Heart right ventricle (tissue), 16 donors: Measurements from ENCODE around the gene PAK4. TPM values are rescaled to one million over a fixed set of nuclear protein-coding genes. Genes with fewer than 3 reads are reported as not detected.

Experiments used
- ATAC-seq, 8 donors: fragments of 200-7000 bp; cut with Tn5 transposase; one replicate each; pipeline ENCODE4 v1.9.1; 2020; ENCODE audit warnings: mild to moderate bottlenecking in 8 of 8, moderate library complexity in 8 of 8, moderate number of reproducible peaks in 1 of 8
- DNase-seq, 2 donors: peaks; one replicate each; pipeline ENCODE4 v3.0.0-alpha.2; 2020
- H3K27ac ChIP-seq, 10 donors: fragments of 200-600 bp; sonication (generic) in 2 of 10; one replicate each; pipeline versions ENCODE4 v1.5.0 to v1.8.0; 2020 to 2022; ENCODE audit warnings: mild to moderate bottlenecking in 3 of 10
- H3K27me3 ChIP-seq, 7 donors: fragments of 200-600 bp; one replicate each; pipeline ENCODE4 v1.8.0; 2021 to 2022; ENCODE audit warnings: mild to moderate bottlenecking in 2 of 7
- H3K36me3 ChIP-seq, 9 donors: fragments of 200-600 bp; sonication (generic) in 1 of 9; one replicate each; pipeline versions ENCODE4 v1.5.0 to v1.8.0; 2020 to 2022; ENCODE audit warnings: mild to moderate bottlenecking in 2 of 9
- H3K4me1 ChIP-seq, 9 donors: fragments of 200-600 bp; sonication (generic) in 1 of 9; one replicate each; pipeline versions ENCODE4 v1.5.0 to v1.8.0; 2020 to 2022; ENCODE audit warnings: mild to moderate bottlenecking in 4 of 9
- H3K4me3 ChIP-seq, 10 donors: fragments of 200-600 bp; sonication (generic) in 2 of 10; one replicate each; pipeline versions ENCODE4 v1.5.0 to v1.8.0; 2020 to 2022; ENCODE audit warnings: mild to moderate bottlenecking in 7 of 10, moderate library complexity in 2 of 10
- H3K9me3 ChIP-seq, 11 donors: fragments of 200-600 bp in 10 of 11; sonication (generic) in 2 of 11; one replicate each; pipeline versions ENCODE4 v1.5.0 to v1.8.0; 2013 to 2022; ENCODE audit warnings: mild to moderate bottlenecking in 2 of 11, control low read depth in 1 of 11, moderate library complexity in 1 of 11
- WGBS, 2 donors: extraction: QIAGEN DNeasy Blood & Tissue Kit; methylation state at CpG; one replicate each; pipeline ENCODE4 v1.1.7; 2013; ENCODE audit warnings: inconsistent platforms in 1 of 2; 5-methylcytosine and 5-hydroxymethylcytosine counted together
- intact Hi-C, 10 donors: fragments of 100-400 bp; cut with DNase I; formaldehyde crosslinking; loops; one replicate each; pipeline versions ENCODE4 v1.11.1 to v1.14.2; 2022
- polyA plus RNA-seq, 2 donors: library from polyadenylated mRNA; stranded (reverse); fragments of 200-250 nt; gene quantifications; one replicate each; pipeline ENCODE4 v1.2.3, GENCODE V29; 2013
- total RNA-seq, 10 donors: library from RNA; stranded (reverse); fragmentation: NEBNext Ultra II Directional in 3 of 10; extraction: Animal tissue kit (Norgen Biotek cat#: 25700) in 3 of 10; gene quantifications; one replicate each; pipeline versions ENCODE4 v1.2.1 to v1.2.4, GENCODE V29; 2021 to 2023
- TF ChIP-seq, protein P1 (sequence below), 9 donors: fragments of 200-600 bp; sonication (generic) in 2 of 9; IDR thresholded peaks; one replicate each; pipeline versions ENCODE4 v1.5.0 to v1.8.0; 2021 to 2022; ENCODE audit warnings: antibody characterized with exemption in 9 of 9, mild to moderate bottlenecking in 5 of 9, moderate library complexity in 1 of 9
- donor health status: Arrhythmogenic right ventricular cardiomyopathy.
- donor health status: ischemic (EF 13 %, LVEDD 7.1; RV severe dilation, severe dysfunction).
- donor health status: healthy with polysubstance abuse.
- donor health status: DM: no; HTN: yes; CAD: no.
- donor health status: DM: no; HTN: no; CAD: no.
- donor health status: ischemic (EF 25% LVEDD 6.9; RV normal size, moderate dysfunction).
- donor health status: ischemic (EF 25% LVEDD 5.7; RV mildly dilated, moderate dysfunction).
- donor health status: healthy.
- donor health status: DM: yes; HTN: yes; CAD: no.
- donor health status: Ischemic cardiomyopathy.
- donor health status: ischemic (EF 35%, LVEDD 5.7; RV mildly dilated, moderate dysfunction).
- donor health status: nonischemic (EF 11% LVEDD 7.7; RV severe dilation, severe dysfunction).
- donor health status: DM: yes; HTN: yes; CAD: no.
- donor health status: PGD.
- donor health status: ischemic (EF 29% LVEDD 5.4; RV normal size, mild dysfunction).
- donor health status: nonischemic (EF 23%, LVEDD 6.1; RV moderate dilation, normal function).

Gene PAK4
- total and polyA plus RNA-seq, 12 donors: 8.6 to 22.4 (median 16.1) TPM

DNA sequence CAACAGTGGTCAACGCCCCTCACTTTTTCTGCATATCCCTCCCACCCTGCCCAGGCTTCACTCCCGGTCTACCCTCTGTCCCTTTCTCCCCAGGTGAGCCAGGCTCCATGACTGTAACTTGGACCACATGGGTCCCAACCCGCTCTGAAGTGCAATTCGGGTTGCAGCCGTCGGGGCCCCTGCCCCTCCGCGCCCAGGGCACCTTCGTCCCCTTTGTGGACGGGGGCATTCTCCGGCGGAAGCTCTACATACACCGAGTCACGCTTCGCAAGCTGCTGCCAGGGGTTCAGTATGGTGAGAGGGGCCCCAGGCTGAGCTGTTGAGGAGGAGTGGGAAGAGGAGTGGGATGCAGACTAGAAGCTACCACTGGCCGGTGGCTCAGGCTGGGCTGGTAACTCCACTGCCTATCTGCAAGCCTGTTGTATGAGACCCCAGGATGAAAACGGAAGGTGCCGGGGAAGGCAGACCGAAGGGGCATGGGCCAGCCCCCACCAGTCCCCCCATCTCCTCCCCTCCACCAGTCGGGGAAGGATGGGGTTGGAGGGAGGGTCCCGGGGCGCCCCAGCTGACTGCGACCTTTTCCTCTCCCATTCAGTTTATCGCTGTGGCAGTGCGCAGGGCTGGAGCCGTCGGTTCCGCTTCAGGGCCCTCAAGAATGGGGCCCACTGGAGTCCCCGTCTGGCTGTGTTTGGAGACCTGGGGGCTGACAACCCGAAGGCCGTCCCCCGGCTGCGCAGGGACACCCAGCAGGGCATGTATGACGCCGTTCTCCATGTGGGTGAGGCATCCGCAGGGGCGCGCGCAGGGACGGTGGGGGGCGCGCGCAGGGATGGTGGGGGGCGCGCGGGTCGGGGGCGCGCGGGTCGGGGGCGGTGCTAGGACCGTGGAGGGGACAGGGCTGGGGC is 27.0 kb upstream of the PAK4 start:
- DNase-seq: no peak
- peaks cover 8 to 72% (median 54%) of the 10 kb centered on the region in 7 donors for H3K27me3 ChIP-seq

DNA sequence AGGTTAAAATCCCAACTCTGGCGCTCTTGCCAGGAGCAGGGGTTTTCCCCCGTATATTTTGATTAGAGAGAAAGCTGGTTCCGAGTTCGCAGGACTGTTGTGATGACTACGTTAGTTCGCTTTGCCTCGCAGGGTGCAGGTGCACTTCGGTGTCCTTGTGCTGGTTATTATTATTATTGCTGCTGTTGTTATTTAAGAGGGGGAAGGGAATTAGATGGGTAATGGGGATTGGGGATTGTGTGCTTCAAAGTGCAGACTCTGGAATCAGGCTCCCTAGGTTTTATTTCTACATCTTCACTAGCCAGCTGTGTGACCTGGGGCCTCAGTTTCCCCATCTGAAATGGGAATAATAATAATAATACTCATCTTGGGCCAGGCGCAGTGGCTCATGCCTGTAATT is 26.2 kb upstream of the PAK4 start:
- H3K36me3 ChIP-seq: no peaks in the 10 kb centered on the region
- intact Hi-C loops: no loop called here
- H3K27ac ChIP-seq: no peak overlapping the region
- H3K4me1 ChIP-seq: no peaks in the 10 kb centered on the region
- H3K9me3 ChIP-seq: no peaks in the 10 kb centered on the region
- peaks cover 8 to 72% (median 50%) of the 10 kb centered on the region in 7 donors for H3K27me3 ChIP-seq
- 44 to 45% methylated on average over 9 of the region's 9 CpGs for WGBS, 2 donors
- DNase-seq (no peak), ATAC-seq (no peak)
- TF ChIP-seq, protein P1, sequence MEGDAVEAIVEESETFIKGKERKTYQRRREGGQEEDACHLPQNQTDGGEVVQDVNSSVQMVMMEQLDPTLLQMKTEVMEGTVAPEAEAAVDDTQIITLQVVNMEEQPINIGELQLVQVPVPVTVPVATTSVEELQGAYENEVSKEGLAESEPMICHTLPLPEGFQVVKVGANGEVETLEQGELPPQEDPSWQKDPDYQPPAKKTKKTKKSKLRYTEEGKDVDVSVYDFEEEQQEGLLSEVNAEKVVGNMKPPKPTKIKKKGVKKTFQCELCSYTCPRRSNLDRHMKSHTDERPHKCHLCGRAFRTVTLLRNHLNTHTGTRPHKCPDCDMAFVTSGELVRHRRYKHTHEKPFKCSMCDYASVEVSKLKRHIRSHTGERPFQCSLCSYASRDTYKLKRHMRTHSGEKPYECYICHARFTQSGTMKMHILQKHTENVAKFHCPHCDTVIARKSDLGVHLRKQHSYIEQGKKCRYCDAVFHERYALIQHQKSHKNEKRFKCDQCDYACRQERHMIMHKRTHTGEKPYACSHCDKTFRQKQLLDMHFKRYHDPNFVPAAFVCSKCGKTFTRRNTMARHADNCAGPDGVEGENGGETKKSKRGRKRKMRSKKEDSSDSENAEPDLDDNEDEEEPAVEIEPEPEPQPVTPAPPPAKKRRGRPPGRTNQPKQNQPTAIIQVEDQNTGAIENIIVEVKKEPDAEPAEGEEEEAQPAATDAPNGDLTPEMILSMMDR (IDR thresholded peaks at IDR 0.05): no peak
- no peak overlapping the region for H3K4me3 ChIP-seq

More for the DNA sequence above, 27.0 kb upstream of the PAK4 start:
- H3K4me3 ChIP-seq: no peak overlapping the region
- no peaks in the 10 kb centered on the region for H3K9me3 ChIP-seq
- WGBS, 2 donors: 12 to 15% methylated on average over 47 to 53 of the region's 53 CpGs
- peaks cover 0 to 5% (median 0%) of the 10 kb centered on the region in 9 donors for H3K4me1 ChIP-seq
- TF ChIP-seq, protein P1 (IDR thresholded peaks at IDR 0.05): no peak
- ATAC-seq: no peak
- intact Hi-C loops: no loop called here
- H3K36me3 ChIP-seq: no peaks in the 10 kb centered on the region
- no peak overlapping the region for H3K27ac ChIP-seq

DNA sequence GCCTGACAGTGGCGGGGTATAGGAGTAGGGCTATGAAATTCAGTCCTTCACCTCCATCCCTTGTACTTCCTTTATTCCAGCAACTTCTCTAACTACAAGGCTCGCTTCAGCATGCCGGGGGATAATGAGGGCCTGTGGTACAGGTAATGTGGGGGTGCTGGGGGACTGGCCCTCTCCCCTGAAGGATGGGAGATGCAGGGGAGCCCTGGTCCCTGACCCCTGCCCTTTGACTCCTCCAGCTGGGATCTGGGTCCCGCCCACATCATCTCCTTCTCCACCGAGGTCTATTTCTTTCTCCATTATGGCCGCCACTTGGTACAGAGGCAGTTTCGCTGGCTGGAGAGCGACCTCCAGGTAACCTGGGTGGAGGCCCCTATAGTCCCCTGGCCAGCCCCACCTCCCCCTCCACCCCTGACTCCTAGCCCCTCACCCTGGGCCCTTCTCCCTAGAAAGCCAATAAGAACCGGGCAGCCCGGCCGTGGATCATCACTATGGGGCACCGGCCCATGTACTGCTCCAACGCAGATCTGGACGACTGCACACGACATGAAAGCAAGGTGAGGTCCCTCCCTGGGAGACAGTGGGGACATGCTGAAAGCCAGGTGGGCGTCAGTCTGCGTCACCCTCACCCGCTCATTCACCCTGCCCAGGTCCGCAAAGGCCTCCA is 25.0 kb upstream of the PAK4 start:
- H3K4me3 ChIP-seq: no peak overlapping the region
- 87 to 88% methylated on average over 19 of the region's 19 CpGs for WGBS, 2 donors
- intact Hi-C loops: no loop called here
- H3K27me3 ChIP-seq: peaks cover 8 to 64% (median 51%) of the 10 kb centered on the region in 7 donors
- no peaks in the 10 kb centered on the region for H3K36me3 ChIP-seq
- no peak overlapping the region for H3K27ac ChIP-seq
- DNase-seq (no peak), ATAC-seq (peak in 1 of 8 donors; percentile 29)
- H3K4me1 ChIP-seq: no peaks in the 10 kb centered on the region
- H3K9me3 ChIP-seq: no peaks in the 10 kb centered on the region
- TF ChIP-seq, protein P1 (IDR thresholded peaks at IDR 0.05): no peak

DNA sequence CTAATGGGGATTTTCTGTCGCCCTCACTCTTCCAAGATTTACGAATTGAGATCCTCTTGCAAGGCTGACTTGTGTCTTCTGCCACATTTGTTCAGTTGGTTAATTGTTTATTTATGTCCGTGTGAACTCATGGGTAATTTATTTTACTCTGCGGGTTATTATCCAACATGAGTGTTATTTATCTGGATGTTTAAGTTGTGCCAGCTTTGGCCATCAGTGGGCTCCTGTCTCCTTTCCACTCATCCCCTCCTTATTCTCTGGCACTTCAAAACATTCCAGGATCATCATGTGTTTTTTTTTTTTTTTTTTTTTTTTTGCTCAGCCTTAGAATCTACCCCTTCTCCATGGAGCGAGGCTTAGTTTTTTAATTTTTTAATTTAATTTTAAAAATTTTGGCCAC is 22.4 kb upstream of the PAK4 start:
- peaks cover 8 to 59% (median 30%) of the 10 kb centered on the region in 7 donors for H3K27me3 ChIP-seq

More for the DNA sequence above, 22.4 kb upstream of the PAK4 start:
- TF ChIP-seq, protein P1 (IDR thresholded peaks at IDR 0.05): no peak
- DNase-seq (no peak), ATAC-seq (no peak)
- 50 to 72% methylated on average over 5 of the region's 5 CpGs for WGBS, 2 donors
- H3K4me3 ChIP-seq: no peak overlapping the region
- intact Hi-C loops: no loop called here
- no peak overlapping the region for H3K27ac ChIP-seq
- H3K9me3 ChIP-seq: no peaks in the 10 kb centered on the region
- H3K36me3 ChIP-seq: no peaks in the 10 kb centered on the region
- no peaks in the 10 kb centered on the region for H3K4me1 ChIP-seq
